HCT116 (cell line): Measurements from ENCODE around the gene GPRC5A. TPM values are rescaled to one million over a fixed set of nuclear protein-coding genes. Genes with fewer than 3 reads are reported as not detected.

ENCODE experiments used
- ATAC-seq: fragments of 200-7000 bp; cut with Tn5 transposase; 2 replicates; pipeline ENCODE4 v1.9.1; 2020; ENCODE audit warnings: mild to moderate bottlenecking, moderate library complexity
- BruUV-seq: library from RNA; stranded (reverse); fragments of 400-500 nt; replicated peaks from 2 replicates; lab custom pipeline; 2021; lab: Mats Ljungman, UMichigan
- CTCF ChIA-PET: fragments of 300-600 bp; sonication (Branson Sonifier 250); formaldehyde crosslinking; loops from one replicate; lab custom pipeline; 2021; ENCODE audit warnings: antibody characterized with exemption; lab: Charles Lee
- POLR2A ChIA-PET: fragments of 300-600, 350-600 bp; sonication (Branson Sonifier 250); formaldehyde crosslinking; loops from one replicate; lab custom pipeline; 2021; ENCODE audit warnings: antibody characterized with exemption; lab: Charles Lee
- RAD21 ChIA-PET, 2 experiments: fragments of 300-600 bp; sonication (Branson Sonifier 250); formaldehyde crosslinking; loops; one replicate each; lab custom pipeline; 2023; ENCODE audit warnings: low total read pairs in 2 of 2; ENCODE audit not compliant: uncharacterized antibody in 2 of 2, unreplicated experiment in 2 of 2, low non-redundant PET in 1 of 2; lab: Charles Lee
- DNase-seq: peaks from one replicate; pipeline ENCODE4 v3.0.0-alpha.2; 2010; ENCODE audit warnings: low read depth, low spot score
- H2AFZ ChIP-seq: fragments of 200-600 bp; shearing (Covaris generic), sonication (generic); 2 replicates; pipeline ENCODE4 v1.6.1; 2017; ENCODE audit warnings: low read depth, mixed run types, mixed read lengths, antibody characterized with exemption, low read length; ENCODE audit not compliant: poor library complexity, severe bottlenecking
- H3K27ac ChIP-seq: 2 replicates; pipeline ENCODE4 v1.5.1; 2012; ENCODE audit warnings: low read depth, low read length
- H3K27me3 ChIP-seq: fragments of 200-600 bp; sonication (generic); 2 replicates; pipeline ENCODE4 v1.6.1; 2016; ENCODE audit warnings: mixed run types, low read length, mixed read lengths; ENCODE audit not compliant: insufficient read depth
- H3K36me3 ChIP-seq, 2 experiments: fragments of 200-500 bp in 1 of 2; fragments of 200-600 bp in 1 of 2; sonication (Bioruptor generic) in 1 of 2; sonication (generic) in 1 of 2; 2 replicates each; pipeline versions ENCODE4 v1.5.1 to v1.6.1; 2014 to 2016; ENCODE audit warnings: low read length in 2 of 2, inconsistent platforms in 1 of 2, mixed read lengths in 1 of 2, mixed run types in 1 of 2; ENCODE audit not compliant: insufficient read depth in 2 of 2, control insufficient read depth in 1 of 2
- H3K4me1 ChIP-seq, 2 experiments: fragments of 200-600 bp in 1 of 2; sonication (generic) in 1 of 2; 2 replicates each; pipeline versions ENCODE4 v1.5.1 to v1.6.1; 2012 to 2017; ENCODE audit warnings: low read length in 2 of 2, inconsistent platforms in 1 of 2, mild to moderate bottlenecking in 1 of 2, mixed read lengths in 1 of 2, mixed run types in 1 of 2, moderate library complexity in 1 of 2; ENCODE audit not compliant: insufficient read depth in 2 of 2, control insufficient read depth in 1 of 2
- H3K4me2 ChIP-seq: fragments of 200-600 bp; sonication (generic); 2 replicates; pipeline ENCODE4 v1.6.1; 2017; ENCODE audit warnings: mixed run types, low read length, mixed read lengths
- H3K4me3 ChIP-seq, 2 experiments: fragments of 200-600 bp in 1 of 2; sonication (generic) in 1 of 2; replicated peaks in 1 of 2; 2 replicates each; pipeline ENCODE4 v1.5.1; 2011 to 2016; ENCODE audit warnings: low read length in 2 of 2, control low read depth in 1 of 2, low read depth in 1 of 2, mild to moderate bottlenecking in 1 of 2, mixed read lengths in 1 of 2, mixed run types in 1 of 2
- H3K79me2 ChIP-seq: fragments of 200-600 bp; sonication (generic); 2 replicates; pipeline ENCODE4 v1.6.1; 2017; ENCODE audit warnings: mild to moderate bottlenecking, mixed run types, low read length, moderate library complexity, mixed read lengths; ENCODE audit not compliant: insufficient read depth
- H3K9ac ChIP-seq: fragments of 200-600 bp; sonication (generic); 2 replicates; pipeline ENCODE4 v1.6.1; 2016; ENCODE audit warnings: low read length, mixed read lengths
- H3K9me2 ChIP-seq: fragments of 200-600 bp; sonication (generic), shearing (Covaris generic); 2 replicates; pipeline ENCODE4 v1.6.1; 2017; ENCODE audit warnings: mixed run types, mild to moderate bottlenecking, moderate library complexity; ENCODE audit not compliant: insufficient read depth
- H3K9me3 ChIP-seq, 2 experiments: fragments of 200-500 bp in 1 of 2; fragments of 200-600 bp in 1 of 2; sonication (Bioruptor generic) in 1 of 2; sonication (generic) in 1 of 2; 2 replicates each; pipeline ENCODE4 v1.6.1; 2014 to 2017; ENCODE audit warnings: low read length in 2 of 2, mixed read lengths in 2 of 2, inconsistent platforms in 1 of 2, low read depth in 1 of 2, mild to moderate bottlenecking in 1 of 2, mixed run types in 1 of 2, moderate library complexity in 1 of 2; ENCODE audit not compliant: control insufficient read depth in 1 of 2, insufficient read depth in 1 of 2
- H4K20me1 ChIP-seq: fragments of 200-600 bp; sonication (generic), shearing (Covaris generic); 2 replicates; pipeline ENCODE4 v1.6.1; 2017; ENCODE audit warnings: mixed run types, mild to moderate bottlenecking, moderate library complexity; ENCODE audit not compliant: insufficient read depth
- ATF3 ChIP-seq: IDR thresholded peaks from 2 replicates; pipeline ENCODE4 v1.6.1; 2012
- CEBPB ChIP-seq: IDR thresholded peaks from 2 replicates; pipeline ENCODE4 v1.6.1; 2012; ENCODE audit warnings: low read depth
- EGR1 ChIP-seq: IDR thresholded peaks from 2 replicates; pipeline ENCODE4 v1.6.1; 2012; ENCODE audit warnings: low read depth
- EZH2 ChIP-seq: fragments of 200-600 bp; sonication (generic); IDR thresholded peaks from 2 replicates; pipeline ENCODE4 v1.6.1; 2017; ENCODE audit warnings: antibody characterized with exemption, mixed run types
- EZH2phosphoT487 ChIP-seq: fragments of 200-600 bp; IDR thresholded peaks from 2 replicates; pipeline ENCODE4 v1.6.1; 2018; ENCODE audit warnings: antibody characterized with exemption, borderline replicate concordance
- FOSL1 ChIP-seq: IDR thresholded peaks from 2 replicates; pipeline ENCODE4 v1.6.1; 2012; ENCODE audit warnings: low read depth
- MAX ChIP-seq: IDR thresholded peaks from 2 replicates; pipeline ENCODE4 v1.6.1; 2012
- RAD21 ChIP-seq: IDR thresholded peaks from 2 replicates; pipeline ENCODE4 v1.6.1; 2012; ENCODE audit warnings: low read depth, mild to moderate bottlenecking
- REST ChIP-seq: IDR thresholded peaks from 2 replicates; pipeline ENCODE4 v1.6.1; 2012; ENCODE audit warnings: low read depth
- SIN3A ChIP-seq: IDR thresholded peaks from 2 replicates; pipeline ENCODE4 v1.6.1; 2012; ENCODE audit warnings: low read depth
- SP1 ChIP-seq: IDR thresholded peaks from 2 replicates; pipeline ENCODE4 v1.6.1; 2012; ENCODE audit warnings: low read depth
- SRF ChIP-seq: IDR thresholded peaks from 2 replicates; pipeline ENCODE4 v1.6.1; 2012; ENCODE audit warnings: low read depth
- YY1 ChIP-seq: IDR thresholded peaks from 2 replicates; pipeline ENCODE4 v1.6.1; 2011; ENCODE audit warnings: low read length, low read depth, moderate library complexity, mild to moderate bottlenecking; ENCODE audit not compliant: insufficient replicate concordance; ENCODE audit errors: extremely low read depth
- ZBTB33 ChIP-seq: IDR thresholded peaks from 2 replicates; pipeline ENCODE4 v1.6.1; 2011; ENCODE audit warnings: mild to moderate bottlenecking, low read length, moderate library complexity; ENCODE audit not compliant: insufficient replicate concordance; ENCODE audit errors: extremely low read depth
- ZFX ChIP-seq: fragments of 450-650 bp; IDR thresholded peaks from 2 replicates; pipeline ENCODE4 v1.6.1; 2017
- ZNF274 ChIP-seq: fragments of 200-500 bp; sonication (Bioruptor generic); IDR thresholded peaks from 2 replicates; pipeline ENCODE4 v1.6.1; 2014; ENCODE audit warnings: mild to moderate bottlenecking, low read depth, low read length, inconsistent platforms
- intact Hi-C: fragments of 100-400 bp; cut with micrococcal nuclease; formaldehyde crosslinking; loops from 2 replicates; pipeline ENCODE4 v1.10.0; 2022
- total RNA-seq: library from RNA; stranded (reverse); gene quantifications from one replicate; pipeline ENCODE4 v1.2.1, GENCODE V29; 2021; ENCODE audit not compliant: unreplicated experiment

Gene GPRC5A
- total RNA-seq, 1 experiment from 2014 or later = 305 TPM

GRCh38 chr12:12964255-12964654 is 72.9 kb downstream of the GPRC5A start:
- TF ChIP-seq ATF3 = no peak
- no peak for TF ChIP-seq EZH2phosphoT487
- no peak for TF ChIP-seq CEBPB
- no peak for TF ChIP-seq SRF
- no peak for TF ChIP-seq ZBTB33
- TF ChIP-seq ZNF274 = no peak
- TF ChIP-seq EGR1 = no peak
- no peak for TF ChIP-seq SP1
- no peak for TF ChIP-seq EZH2
- no peak for TF ChIP-seq REST
- no peak for TF ChIP-seq RAD21
- TF ChIP-seq ZFX = no peak
- no peak for TF ChIP-seq YY1
- no peak for TF ChIP-seq MAX
- no peak for TF ChIP-seq SIN3A
- no peak for TF ChIP-seq FOSL1
- Histone ChIP-seq H3K4me2 (no peak overlapping the region), H3K4me1 (no peaks in the 10 kb centered on the region), H3K36me3 (no peaks in the 10 kb centered on the region; a peak in 1 of 4 replicates), H3K9me2 (no peaks in the 10 kb centered on the region), H3K9me3 (no peaks in the 10 kb centered on the region), H4K20me1 (no peaks in the 10 kb centered on the region), H3K9ac (no peak overlapping the region), H2AFZ (no peak overlapping the region), H3K27ac (no peak overlapping the region), H3K27me3 (no peaks in the 10 kb centered on the region), H3K79me2 (no peaks in the 10 kb centered on the region), H3K4me3 (no peak overlapping the region)
- ChIA-PET CTCF (no interaction called here), POLR2A (no interaction called here), RAD21 (no interaction called here)
- no peak for DNase-seq
- ATAC-seq = no peak
- BruUV-seq = no TSS peak
- intact Hi-C loops = no loop called here
